Adrenal gland (tissue), 12 donors: ENCODE measurements around the gene HMG20B. TPM values are rescaled to one million over a fixed set of nuclear protein-coding genes. Genes with fewer than 3 reads are reported as not detected.

Experiments used
- DNase-seq, 7 donors: peaks; one replicate each; pipeline ENCODE4 v3.0.0-alpha.2; 2019 to 2020
- H3K27ac ChIP-seq, 5 donors: fragments of 200-600 bp; sonication (generic) in 4 of 5; 1 replicate in 3 of 5; 2 replicates in 2 of 5; pipeline versions ENCODE4 v1.5.1 to v1.8.0; 2016 to 2020; ENCODE audit warnings: mild to moderate bottlenecking in 1 of 5
- H3K27me3 ChIP-seq: fragments of 200-600 bp; 2 replicates; pipeline ENCODE4 v1.8.0; 2021
- H3K36me3 ChIP-seq, 2 donors: fragments of 200-600 bp; replicated peaks in 1 of 2; 1 replicate in 1 of 2; 2 replicates in 1 of 2; pipeline versions ENCODE4 v1.5.1 to v1.8.0; 2018 to 2022
- H3K4me1 ChIP-seq, 2 donors: fragments of 200-600 bp; replicated peaks in 1 of 2; 1 replicate in 1 of 2; 2 replicates in 1 of 2; pipeline versions ENCODE4 v1.5.1 to v1.8.0; 2018 to 2021
- H3K4me3 ChIP-seq, 4 donors: fragments of 200-600 bp; sonication (generic) in 3 of 4; one replicate each; pipeline ENCODE4 v1.5.1; 2016 to 2018
- H3K9me3 ChIP-seq, 3 donors: fragments of 200-600 bp; sonication (generic) in 1 of 3; replicated peaks in 1 of 3; 1 replicate in 2 of 3; 2 replicates in 1 of 3; pipeline versions ENCODE4 v1.5.1 to v1.8.0; 2016 to 2021
- POLR2A ChIP-seq, 2 donors: fragments of 450-650 bp; IDR thresholded peaks; one replicate each; pipeline ENCODE4 v1.6.1; 2017; ENCODE audit warnings: antibody characterized with exemption in 2 of 2, mild to moderate bottlenecking in 2 of 2, moderate library complexity in 1 of 2
- WGBS, 4 donors: extraction: QIAGEN DNeasy Blood & Tissue Kit in 2 of 4; methylation state at CpG; one replicate each; pipeline versions ENCODE4 v1.1.5 to v1.1.7; 2013 to 2017; 5-methylcytosine and 5-hydroxymethylcytosine counted together
- intact Hi-C, 2 donors: fragments of 100-400 bp; cut with DNase I; formaldehyde crosslinking; loops; one replicate each; pipeline versions ENCODE4 v1.14.1 to v1.15.0; 2022 to 2023
- polyA plus RNA-seq, 3 donors: library from polyadenylated mRNA; stranded (reverse); fragments of 200-250 nt in 2 of 3; fragments of 350-450 nt in 1 of 3; fragmentation: Illumina TruSeq in 1 of 3; extraction: RNeasy Lipid Tissue Mini Kit (QIAGEN cat#74804) in 1 of 3; gene quantifications; one replicate each; pipeline ENCODE4 v1.2.3, GENCODE V29; 2013 to 2014
- total RNA-seq, 9 donors: library from RNA; depleted of rRNA in 4 of 9; stranded (reverse); fragments of >200 nt in 4 of 9; fragments of 120-200 nt in 1 of 9; fragmentation: NEBNext Ultra II Directional in 1 of 9; extraction: Animal tissue kit (Norgen Biotek cat#: 25700) in 1 of 9; gene quantifications; one replicate each; pipeline versions ENCODE4 v1.1.0 to v1.2.4, GENCODE V29; 2013 to 2023
- TF ChIP-seq, protein P1 (sequence below), 6 experiments: fragments of 450-650 bp in 4 of 6; fragments of 200-600 bp in 2 of 6; sonication (generic) in 1 of 6; IDR thresholded peaks; 1 replicate in 5 of 6; 2 replicates in 1 of 6; pipeline versions ENCODE4 v1.5.1 to v1.8.0; 2016 to 2021; ENCODE audit warnings: antibody characterized with exemption in 6 of 6, mild to moderate bottlenecking in 2 of 6, moderate library complexity in 1 of 6
- donor health status: healthy with polysubstance abuse.
- donor health status: Bipolar disorder and iron deficiency.
- donor health status: DM: yes; HTN: yes; CAD: no.
- donor health status: DM: no; HTN: no; CAD: no.
- donor health status: DM: no; HTN: no; CAD: no.
- donor health status: DM: yes; HTN: yes; CAD: no.

Gene HMG20B
- total and polyA plus RNA-seq, 12 donors: 18.1 to 178 (median 102) TPM

DNA sequence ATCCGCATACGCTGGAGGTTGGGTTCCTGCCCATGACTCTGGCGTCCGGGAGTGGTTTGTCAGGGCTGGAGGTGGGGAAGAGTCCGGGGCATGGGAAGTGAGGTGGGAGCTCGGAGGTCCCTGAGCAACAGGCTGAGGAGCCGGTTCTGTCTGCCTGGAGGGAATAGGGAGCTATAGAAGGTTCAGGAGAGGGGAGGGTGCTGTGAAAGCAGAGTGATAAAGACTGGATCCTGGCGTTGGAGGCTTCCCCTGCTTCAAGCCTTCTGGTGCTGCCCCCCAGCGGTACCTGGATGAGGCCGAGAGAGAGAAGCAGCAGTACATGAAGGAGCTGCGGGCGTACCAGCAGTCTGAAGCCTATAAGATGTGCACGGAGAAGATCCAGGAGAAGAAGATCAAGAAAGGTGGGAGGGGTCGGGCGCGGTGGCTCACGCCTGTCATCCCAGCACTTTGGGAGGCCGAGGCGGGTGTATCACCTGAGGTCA is 2.6 kb downstream of the HMG20B start:
- TF ChIP-seq, protein P1, sequence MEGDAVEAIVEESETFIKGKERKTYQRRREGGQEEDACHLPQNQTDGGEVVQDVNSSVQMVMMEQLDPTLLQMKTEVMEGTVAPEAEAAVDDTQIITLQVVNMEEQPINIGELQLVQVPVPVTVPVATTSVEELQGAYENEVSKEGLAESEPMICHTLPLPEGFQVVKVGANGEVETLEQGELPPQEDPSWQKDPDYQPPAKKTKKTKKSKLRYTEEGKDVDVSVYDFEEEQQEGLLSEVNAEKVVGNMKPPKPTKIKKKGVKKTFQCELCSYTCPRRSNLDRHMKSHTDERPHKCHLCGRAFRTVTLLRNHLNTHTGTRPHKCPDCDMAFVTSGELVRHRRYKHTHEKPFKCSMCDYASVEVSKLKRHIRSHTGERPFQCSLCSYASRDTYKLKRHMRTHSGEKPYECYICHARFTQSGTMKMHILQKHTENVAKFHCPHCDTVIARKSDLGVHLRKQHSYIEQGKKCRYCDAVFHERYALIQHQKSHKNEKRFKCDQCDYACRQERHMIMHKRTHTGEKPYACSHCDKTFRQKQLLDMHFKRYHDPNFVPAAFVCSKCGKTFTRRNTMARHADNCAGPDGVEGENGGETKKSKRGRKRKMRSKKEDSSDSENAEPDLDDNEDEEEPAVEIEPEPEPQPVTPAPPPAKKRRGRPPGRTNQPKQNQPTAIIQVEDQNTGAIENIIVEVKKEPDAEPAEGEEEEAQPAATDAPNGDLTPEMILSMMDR (IDR thresholded peaks at IDR 0.05): no peak
- no peak for TF ChIP-seq POLR2A (IDR thresholded peaks at IDR 0.05)
- no peak for DNase-seq
- Histone ChIP-seq H3K27ac (no peak overlapping the region), H3K4me3 (no peak overlapping the region), H3K27me3 (no peaks in the 10 kb centered on the region), H3K4me1 (peaks cover 11 to 31% of the 10 kb centered on the region in 2 donors), H3K9me3 (no peaks in the 10 kb centered on the region), H3K36me3 (no peaks in the 10 kb centered on the region)
- intact Hi-C loops: no loop called here
- WGBS, 4 donors: 89 to 95% (median 92%) methylated on average over 18 to 19 of the region's 19 CpGs

DNA sequence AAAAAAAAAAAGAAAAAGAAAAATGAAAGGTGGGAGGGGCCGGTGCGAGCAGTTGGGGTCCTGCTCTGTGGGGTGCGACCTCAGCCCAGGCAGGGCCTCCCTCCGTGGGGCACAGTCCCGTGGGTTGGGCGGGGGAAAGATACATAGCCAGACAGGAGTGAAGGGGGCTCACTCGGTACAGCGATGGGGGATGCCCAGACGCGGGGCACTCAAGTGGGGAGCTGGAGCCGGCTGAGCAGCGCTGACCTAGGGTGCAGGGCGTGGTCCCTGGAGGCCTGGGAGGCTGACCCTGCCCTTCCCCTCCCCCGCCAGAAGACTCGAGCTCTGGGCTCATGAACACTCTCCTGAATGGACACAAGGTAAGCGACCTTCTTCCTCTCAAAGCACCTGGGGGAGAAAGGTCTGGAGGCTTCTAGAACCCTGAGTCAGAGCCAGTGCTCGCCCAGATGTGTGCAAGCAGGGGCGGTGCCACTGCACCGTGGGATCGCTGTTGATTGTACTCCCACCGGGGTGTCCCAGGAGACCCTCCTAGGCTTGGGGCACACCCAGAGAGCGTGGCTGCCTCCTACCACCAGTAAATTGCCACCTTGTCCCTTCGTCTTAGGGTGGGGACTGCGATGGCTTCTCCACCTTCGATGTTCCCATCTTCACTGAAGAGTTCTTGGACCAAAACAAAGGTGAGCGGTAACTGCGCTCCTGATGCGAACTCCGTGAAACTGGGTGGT is 3.4 kb downstream of the HMG20B start:
- 80 to 92% (median 86%) methylated on average over 15 to 29 of the region's 29 CpGs for WGBS, 4 donors
- Histone ChIP-seq H3K27me3 (no peaks in the 10 kb centered on the region), H3K4me3 (peak overlapping the region in 1 of 4 donors; percentile 45), H3K36me3 (no peaks in the 10 kb centered on the region), H3K4me1 (peaks cover 11 to 37% of the 10 kb centered on the region in 2 donors), H3K27ac (peak overlapping the region in 3 of 5 donors; percentile 32 to 72 (median 40)), H3K9me3 (no peaks in the 10 kb centered on the region)
- DNase-seq: no peak
- intact Hi-C loops: no loop called here
- no peak for TF ChIP-seq POLR2A (IDR thresholded peaks at IDR 0.05)
- TF ChIP-seq, protein P1 (IDR thresholded peaks at IDR 0.05): no peak

DNA sequence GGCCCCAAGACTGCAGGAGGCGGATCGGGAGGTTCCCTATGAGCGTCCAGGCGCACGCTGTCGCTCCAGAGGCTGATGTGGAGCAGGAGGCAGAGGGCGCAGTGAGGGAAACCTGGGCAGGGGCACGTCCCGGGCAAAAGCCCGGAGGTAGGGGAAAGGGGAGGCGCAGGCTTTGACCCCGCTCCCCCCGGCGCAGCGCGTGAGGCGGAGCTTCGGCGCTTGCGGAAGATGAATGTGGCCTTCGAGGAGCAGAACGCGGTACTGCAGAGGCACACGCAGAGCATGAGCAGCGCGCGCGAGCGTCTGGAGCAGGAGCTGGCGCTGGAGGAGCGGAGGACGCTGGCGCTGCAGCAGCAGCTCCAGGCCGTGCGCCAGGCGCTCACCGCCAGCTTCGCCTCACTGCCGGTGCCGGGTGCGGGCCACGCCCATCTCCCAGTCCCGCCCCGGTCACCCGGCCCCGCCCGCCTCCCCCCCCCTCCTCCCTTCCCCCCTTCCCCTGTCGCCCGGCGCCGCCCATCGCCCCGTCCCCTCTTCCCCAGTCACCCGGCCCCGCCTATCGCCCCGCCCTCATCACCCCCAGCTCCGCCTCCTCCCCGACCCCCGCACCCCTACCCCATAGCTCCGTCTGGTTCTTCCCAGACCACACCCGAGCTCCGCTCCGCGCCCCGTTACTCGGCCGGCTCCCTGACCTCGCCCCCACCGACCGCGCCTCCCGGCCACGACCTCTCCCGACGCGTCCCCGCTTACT is 4.1 kb downstream of the HMG20B start:
- H3K4me1 ChIP-seq: peaks cover 10 to 34% of the 10 kb centered on the region in 2 donors
- no peaks in the 10 kb centered on the region for H3K27me3 ChIP-seq
- no peaks in the 10 kb centered on the region for H3K9me3 ChIP-seq
- H3K4me3 ChIP-seq: peak overlapping the region in 1 of 4 donors; percentile 45
- peak; percentile 67 to 84 (median 77) for DNase-seq
- intact Hi-C loops: no loop called here
- no peaks in the 10 kb centered on the region for H3K36me3 ChIP-seq
- WGBS, 4 donors: 22 to 65% (median 46%) methylated on average over 14 to 67 of the region's 78 CpGs
- H3K27ac ChIP-seq: peak overlapping the region in 3 of 5 donors; percentile 32 to 72 (median 40)
- TF ChIP-seq, protein P1 (IDR thresholded peaks at IDR 0.05): no peak
- peak in 1 of 2 donors; percentile 46 for TF ChIP-seq POLR2A (IDR thresholded peaks at IDR 0.05)

DNA sequence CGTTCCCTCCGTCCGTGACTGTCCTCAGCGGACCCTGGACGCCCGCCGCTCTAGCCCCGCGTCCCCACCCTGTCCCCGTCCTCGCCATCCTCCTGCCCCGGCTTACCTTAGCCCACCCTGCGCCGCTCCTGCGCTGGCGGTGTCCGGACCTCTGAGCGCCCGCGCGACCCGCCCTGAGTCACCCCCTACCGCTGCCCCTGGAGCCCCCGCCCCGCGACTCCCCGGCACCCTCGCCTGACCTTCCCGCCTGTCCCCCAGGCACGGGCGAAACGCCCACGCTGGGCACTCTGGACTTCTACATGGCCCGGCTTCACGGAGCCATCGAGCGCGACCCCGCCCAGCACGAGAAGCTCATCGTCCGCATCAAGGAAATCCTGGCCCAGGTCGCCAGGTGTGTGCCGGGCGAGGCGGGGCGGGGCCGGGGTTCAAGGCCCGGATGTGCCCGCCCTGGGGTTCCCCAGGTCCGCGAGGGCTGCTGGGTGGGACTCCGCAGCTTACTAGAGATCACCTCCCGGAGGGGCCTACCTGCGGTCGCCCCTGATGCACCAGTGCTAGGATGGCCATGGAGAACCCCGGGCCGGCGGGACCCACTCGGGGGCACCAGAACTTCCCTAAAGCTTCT is 5.1 kb downstream of the HMG20B start:
- no peaks in the 10 kb centered on the region for H3K9me3 ChIP-seq
- DNase-seq: no peak
- H3K27ac ChIP-seq: peak overlapping the region in 1 of 5 donors; percentile 40
- TF ChIP-seq, protein P1 (IDR thresholded peaks at IDR 0.05): no peak
- TF ChIP-seq POLR2A (IDR thresholded peaks at IDR 0.05): no peak
- no peaks in the 10 kb centered on the region for H3K27me3 ChIP-seq
- intact Hi-C loops: no loop called here
- H3K4me1 ChIP-seq: peaks cover 7 to 29% of the 10 kb centered on the region in 2 donors
- H3K36me3 ChIP-seq: no peaks in the 10 kb centered on the region
- WGBS, 4 donors: 89 to 92% (median 92%) methylated on average over 24 to 60 of the region's 60 CpGs
- H3K4me3 ChIP-seq: no peak overlapping the region
